Left forelimb (tissue), 1 donor: Measurements from ENCODE around the gene RHCE.
"Not testable (repeated sequence)": the region's sequence is repeated elsewhere in the genome, so short reads cannot be mapped to it uniquely, and the experiment has no call there.

Source experiments
- DNase-seq: peaks from one replicate; pipeline ENCODE4 v3.0.0-alpha.2; 2018; ENCODE audit warnings: low spot score

Gene RHCE

DNA sequence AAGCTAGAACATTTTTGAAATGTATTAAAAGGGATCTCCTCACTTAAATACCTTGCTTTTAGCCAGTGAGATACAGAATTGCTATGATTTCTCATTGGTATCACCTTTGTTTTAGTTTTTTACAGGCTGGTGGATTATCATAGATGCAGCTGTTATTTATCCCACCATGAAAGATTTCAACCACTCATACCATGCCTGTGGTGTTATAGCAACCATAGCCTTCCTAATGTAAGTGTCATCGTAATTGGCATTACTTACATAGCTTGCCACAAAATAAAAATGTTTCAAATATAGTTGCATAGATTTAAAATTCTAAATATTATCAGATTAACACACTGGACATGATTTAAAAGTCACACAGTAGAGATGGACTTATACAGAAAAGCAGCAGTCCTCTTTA lies 77.8 kb downstream of the RHCE start:
- no peak for DNase-seq

DNA sequence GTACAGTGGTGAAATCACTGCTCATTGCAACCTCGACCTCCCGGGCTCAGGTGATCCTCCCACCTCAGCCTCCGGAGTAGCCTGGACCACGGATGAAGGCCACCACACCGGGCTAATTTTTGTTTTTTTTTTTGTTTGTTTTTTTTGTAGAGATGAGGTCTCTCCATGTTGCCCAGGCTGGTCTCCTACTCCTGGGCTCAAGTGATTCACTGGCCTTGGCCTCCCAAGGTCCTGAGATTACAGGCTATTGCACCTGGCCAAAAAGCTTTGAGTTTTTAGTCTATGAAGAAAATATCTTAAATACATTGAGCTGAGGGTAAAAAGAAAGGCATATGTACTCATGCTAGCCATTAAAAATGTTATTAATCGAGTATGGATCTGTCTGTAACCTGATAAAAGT lies 78.9 kb downstream of the RHCE start:
- DNase-seq, result no peak

DNA sequence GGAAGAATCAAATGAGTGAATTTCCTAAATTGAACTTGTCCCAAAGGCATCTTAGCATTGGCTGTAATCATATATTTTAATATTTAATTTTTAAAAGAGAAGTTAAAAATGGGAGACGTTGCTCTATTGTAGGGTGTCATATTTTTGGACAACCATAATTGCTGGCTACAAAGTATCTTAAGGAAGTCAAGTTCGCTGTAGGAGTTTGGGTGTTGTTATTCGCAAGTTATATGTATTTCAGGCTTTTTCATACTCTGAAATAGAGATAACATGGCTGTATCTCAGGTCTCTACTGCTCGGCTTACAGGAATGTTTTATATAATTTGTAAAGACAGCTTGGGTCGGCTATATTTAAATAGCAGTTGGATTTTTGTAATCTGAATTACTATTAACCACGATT lies 81.6 kb downstream of the RHCE start:
- DNase-seq, result no peak

DNA sequence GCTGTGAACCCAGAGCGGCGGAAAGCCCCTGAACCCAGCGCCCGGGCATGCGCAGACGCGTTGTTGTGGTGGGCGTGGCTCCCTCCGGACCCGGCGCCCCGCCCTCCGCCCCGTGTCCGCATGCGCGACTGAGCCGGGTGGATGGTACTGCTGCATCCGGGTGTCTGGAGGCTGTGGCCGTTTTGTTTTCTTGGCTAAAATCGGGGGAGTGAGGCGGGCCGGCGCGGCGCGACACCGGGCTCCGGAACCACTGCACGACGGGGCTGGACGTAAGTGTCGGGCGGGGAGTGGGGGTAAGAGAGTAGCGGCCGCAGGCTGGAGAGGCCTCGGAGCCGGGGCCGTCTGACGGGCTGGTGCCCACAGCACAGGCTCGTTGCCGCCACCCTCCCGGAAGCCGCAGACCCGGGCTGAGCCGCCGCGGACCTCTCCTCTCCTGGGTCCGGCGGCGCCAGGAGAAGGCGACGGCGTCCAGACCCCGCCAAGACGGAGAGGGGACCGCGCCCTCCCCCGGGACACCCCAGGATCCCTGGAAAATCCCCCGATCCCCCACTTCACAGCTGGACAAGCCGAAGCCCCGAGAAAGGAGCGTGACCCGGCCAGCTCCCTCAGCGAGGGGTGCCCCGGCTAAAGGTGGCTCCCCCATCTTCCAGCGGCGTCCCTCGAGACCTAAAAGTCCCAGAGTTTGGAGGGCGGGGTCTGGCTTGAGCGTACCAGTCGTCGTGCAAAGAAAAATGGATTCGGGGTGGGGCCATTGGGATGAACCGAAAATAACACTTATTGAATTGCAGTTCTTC lies 82.2 kb downstream of the RHCE start, which contains the start of gene TMEM50A:
Gene TMEM50A (plus strand): TSS at position 147 of the 794 bp plus-strand sequence. CDS start 2,153 bp downstream, outside the sequence.
- DNase-seq, result peak; percentile 93

DNA sequence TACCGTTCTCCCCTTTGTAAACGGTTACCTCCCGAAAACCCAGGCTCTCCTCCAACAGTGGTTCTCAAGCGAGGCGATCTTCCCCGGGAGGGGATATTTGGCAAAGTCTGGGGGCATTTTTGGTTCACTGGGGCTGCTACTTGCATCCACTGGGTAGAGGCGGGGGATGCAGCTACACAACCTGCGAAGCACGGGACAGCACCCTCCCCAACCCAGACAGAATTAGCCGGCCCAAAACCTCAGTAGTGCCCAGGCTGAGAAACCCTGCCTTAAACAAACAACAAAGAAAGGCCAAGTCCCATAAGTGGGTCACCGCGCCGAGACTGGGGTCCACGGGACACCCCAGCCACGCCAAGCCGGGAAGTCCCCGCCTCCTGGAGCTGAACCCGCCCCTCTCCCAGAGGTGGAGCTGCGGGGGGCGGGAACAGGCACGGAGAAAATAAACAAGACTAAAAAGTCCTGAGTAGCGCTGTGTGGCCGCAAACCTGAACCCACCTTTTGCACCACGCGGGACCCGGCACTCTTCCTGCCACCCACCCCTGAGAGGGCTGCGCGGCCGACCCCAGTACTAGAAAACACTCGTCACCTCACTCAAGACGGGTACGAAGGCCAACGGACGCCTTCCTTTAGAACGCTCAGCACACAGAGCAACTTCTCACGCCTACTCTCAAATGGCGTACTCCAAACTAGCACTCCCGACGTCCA lies 83.0 kb downstream of the RHCE start:
- DNase-seq, result not testable (repeated sequence)

DNA sequence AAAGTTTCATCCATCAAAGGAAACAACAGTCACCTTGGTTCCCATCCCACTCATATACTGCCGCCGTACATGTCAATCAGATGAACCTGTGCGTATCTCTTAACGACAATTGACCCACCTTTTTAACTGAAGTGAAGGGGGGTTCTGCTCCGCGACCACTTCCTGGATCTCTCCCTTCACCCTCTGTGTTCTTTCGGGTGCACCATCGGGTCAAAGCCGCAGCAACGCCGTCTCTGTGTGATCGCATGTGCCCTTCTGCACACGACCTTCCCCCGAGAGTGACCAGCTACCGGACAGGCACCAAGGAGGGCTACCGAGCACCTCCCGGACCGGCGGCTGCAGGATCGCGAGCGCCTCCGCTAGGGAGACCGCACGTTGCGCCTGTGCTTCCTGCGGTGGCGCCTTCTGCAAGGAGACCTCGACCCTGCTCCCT lies 83.7 kb downstream of the RHCE start:
- DNase-seq, result not testable (repeated sequence)

DNA sequence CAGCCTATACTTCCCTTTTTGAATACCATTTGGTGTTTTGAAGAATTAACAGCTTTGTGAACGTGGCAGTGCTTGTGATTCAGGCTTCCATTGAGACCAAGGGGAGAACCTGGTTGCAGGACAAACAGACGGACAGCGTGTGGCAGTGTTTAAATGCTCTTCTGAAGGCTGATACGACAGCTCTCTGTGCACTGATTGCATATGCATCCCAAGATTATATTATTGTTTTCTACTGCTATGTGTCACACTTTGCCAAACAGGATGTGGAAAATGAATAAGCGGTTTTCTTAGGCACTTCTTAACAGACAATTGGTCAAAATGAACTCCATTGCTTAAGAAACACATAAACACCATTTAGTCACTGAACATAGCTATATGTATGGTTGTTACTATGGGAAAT lies 90.7 kb downstream of the RHCE start:
- not testable (repeated sequence) for DNase-seq

DNA sequence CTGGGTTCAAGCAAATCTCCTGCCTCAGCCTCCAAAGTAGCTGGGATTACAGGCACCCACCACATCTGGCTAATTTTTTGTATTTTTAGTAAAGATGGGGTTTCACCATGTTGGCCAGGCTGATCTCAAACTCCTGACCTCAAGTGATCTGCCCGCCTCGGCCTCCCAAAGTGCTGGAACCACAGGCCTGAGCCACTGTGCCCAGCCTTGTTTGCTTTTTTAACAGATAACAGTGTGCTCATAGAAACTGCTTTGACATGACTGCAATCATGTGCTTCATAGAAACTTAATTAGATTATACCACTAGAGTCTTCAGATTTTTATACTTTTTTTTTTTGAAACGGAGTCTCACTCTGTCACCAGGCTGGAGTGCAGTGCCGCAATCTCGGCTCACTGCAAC lies 91.3 kb downstream of the RHCE start:
- not testable (repeated sequence) for DNase-seq

DNA sequence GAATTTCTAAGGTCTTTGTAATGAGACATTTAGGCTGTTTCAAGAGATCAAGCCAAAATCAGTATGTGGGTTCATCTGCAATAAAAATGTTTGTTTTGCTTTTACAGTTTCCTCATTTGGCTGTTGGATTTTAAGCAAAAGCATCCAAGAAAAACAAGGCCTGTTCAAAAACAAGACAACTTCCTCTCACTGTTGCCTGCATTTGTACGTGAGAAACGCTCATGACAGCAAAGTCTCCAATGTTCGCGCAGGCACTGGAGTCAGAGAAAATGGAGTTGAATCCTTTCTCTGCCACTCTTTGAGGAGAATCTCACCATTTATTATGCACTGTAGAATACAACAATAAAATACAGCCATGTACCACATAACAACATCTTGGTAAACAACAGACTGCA lies 91.8 kb downstream of the RHCE start:
- DNase-seq, result not testable (repeated sequence)

DNA sequence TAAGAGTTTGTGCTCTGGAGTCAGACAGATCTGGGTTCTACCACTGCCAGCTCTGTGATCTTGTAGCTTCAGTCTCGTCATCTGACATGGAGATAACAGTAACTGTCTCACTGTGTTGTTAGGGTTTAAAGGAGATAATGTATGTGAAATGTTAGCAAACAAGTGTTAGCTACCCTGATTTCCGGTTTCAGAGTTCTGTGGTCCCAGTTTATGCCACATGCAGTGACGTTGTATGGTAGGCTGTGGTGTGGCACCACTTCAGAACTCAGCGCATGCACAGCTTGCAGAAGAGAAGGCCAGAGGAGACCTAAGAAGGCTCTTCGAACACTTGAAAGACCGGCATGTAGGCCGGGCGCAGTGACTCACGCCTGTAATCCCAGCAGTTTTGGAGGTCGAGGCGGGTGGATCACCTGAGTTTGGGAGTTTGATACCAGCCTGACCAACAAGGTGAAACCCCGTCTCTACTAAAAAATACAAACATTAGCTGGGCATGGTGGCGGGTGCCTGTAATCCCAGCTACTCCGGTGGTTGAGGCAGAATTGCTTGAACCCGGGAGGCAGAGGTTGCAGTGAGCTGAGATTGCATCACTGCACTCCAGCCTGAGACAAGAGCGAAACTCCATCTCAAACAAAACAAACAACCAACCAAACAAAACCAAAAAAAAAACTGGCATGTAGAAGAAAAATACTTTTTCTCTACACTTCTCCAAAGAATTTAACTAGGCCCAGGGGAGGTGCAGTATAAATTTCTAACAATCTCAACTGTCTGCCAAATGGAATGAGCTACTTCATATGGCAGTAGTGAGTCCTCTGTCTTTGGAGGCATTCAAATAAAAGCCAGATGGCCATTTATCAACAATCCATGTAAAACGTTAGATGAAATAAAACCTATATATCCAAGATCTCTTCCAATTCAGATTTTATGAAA lies 92.5 kb downstream of the RHCE start:
- DNase-seq, result not testable (repeated sequence)

DNA sequence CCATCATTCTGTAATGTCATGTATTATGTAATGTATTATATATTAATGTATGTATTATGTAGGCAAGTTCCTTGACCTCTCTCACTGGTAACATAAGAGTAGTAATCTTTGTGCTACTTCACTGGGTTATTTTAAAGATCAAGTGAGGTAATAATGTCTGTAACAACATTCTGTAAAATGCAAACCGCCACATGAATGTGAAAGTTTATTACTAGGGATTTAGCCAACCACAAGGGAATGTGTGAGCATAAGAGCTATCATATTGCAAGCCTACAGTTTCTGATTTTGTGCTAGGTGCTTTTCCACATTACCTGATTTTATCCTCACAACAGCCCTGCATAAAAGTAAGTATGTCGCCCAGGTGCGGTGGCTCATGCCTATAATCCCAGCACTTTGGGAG lies 96.2 kb downstream of the RHCE start:
- DNase-seq, result not testable (repeated sequence)

DNA sequence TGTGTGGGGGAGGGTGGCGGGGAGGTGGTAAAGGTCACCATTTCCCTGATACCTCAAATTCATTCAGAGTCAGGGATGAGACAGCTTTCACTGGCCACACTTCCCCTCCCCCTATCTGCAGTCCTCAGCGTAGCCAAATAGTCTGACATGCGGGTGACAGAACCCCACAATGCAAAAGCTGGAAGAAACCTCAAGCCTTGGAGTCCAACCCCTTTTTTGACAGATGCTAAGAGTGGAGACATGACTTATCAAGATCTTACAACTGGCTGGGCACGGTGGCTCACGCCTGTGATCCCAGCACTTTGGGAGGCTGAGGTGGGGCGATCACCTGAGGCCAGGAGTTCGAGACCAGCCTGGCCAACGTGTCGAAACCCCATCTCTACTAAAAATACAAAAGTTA lies 98.5 kb downstream of the RHCE start:
- DNase-seq, result not testable (repeated sequence)

DNA sequence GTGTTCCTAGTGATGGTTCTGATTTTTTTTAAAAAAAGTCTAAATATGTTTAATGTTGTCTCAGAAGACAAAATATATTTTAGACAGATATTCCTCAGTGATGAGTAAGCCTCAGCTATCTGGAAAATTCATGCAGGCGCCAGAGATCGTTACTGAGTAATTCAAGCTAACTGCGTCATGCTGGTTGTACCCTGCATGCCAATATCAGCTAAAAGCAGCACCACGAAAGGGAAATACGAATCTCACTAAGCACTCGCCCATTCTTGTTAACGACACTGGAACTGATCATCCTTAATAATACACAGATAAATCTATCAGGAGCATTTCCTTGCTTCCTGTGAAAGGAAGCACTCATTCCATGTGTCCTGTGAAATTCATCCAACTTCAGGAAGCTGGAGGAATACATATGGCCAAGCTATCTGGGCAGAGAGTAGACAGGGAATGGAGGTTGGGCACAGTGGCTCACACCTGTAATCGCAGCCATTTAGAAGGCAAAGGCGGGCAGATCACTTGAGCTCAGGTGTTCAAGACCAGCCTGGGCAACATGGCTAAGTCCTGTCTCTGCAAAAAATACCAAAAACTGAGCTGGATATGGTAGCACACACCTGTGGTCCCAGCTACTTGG lies 100.2 kb downstream of the RHCE start:
- not testable (repeated sequence) for DNase-seq

DNA sequence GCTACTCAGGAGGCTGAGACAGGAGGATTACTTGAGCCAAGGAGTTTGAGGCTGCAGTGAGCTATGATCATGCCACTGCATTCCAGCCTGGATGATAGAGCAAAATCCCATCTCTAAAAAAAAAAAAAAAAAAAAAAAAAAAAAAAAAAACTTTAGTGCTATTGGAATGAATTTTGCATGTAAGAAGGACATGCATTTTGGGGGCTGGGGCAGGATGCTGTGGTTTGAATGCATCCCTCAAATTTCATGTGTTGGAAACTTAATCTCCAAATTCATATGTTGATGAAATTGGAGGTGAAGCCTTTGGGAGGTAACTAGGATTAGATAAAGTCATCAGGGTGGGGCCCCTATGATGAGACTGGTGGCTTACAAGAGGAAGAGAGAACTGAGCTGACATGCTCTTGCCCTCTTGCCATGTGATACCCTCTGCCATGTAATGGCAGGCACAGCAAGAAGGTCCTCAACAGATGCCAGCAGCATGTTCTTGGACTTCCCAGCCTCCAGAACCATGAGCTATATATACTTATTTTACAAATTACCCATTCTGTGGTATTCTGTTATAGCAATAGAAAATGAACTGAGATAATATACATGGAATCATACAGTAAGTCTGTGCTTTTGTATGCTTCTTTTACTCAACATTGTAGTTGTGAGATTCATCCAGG lies 107.7 kb downstream of the RHCE start:
- DNase-seq, result not testable (repeated sequence)
